Effector memory CD4-positive, alpha-beta T cell (primary cell): Measurements from ENCODE around the gene PGAP6.
"Not testable (repeated sequence)": the region's sequence is repeated elsewhere in the genome, so short reads cannot be mapped to it uniquely, and the experiment has no call there.

ENCODE experiments used
- DNase-seq, 3 donors: peaks; one replicate each; pipeline ENCODE4 v3.0.0-alpha.2; 2020
- H3K27ac ChIP-seq: 2 replicates; pipeline ENCODE4 v1.7.0; 2013; ENCODE audit warnings: mild to moderate bottlenecking, low read length, moderate library complexity; ENCODE audit not compliant: insufficient read depth, poor library complexity, severe bottlenecking
- H3K27me3 ChIP-seq: replicated peaks from 2 replicates; pipeline ENCODE4 v1.7.0; 2013; ENCODE audit warnings: mild to moderate bottlenecking, low read length; ENCODE audit not compliant: insufficient read depth, control insufficient read depth, poor library complexity, severe bottlenecking
- H3K36me3 ChIP-seq: 2 replicates; pipeline ENCODE4 v1.7.0; 2013; ENCODE audit warnings: mild to moderate bottlenecking, low read length, moderate library complexity; ENCODE audit not compliant: control insufficient read depth, insufficient read depth
- H3K4me1 ChIP-seq: 2 replicates; pipeline ENCODE4 v1.7.0; 2013; ENCODE audit warnings: low read length, mild to moderate bottlenecking; ENCODE audit not compliant: control insufficient read depth, insufficient read depth, poor library complexity, severe bottlenecking
- H3K4me3 ChIP-seq: 2 replicates; pipeline ENCODE4 v1.7.0; 2013; ENCODE audit warnings: low read length, low read depth, mild to moderate bottlenecking; ENCODE audit not compliant: insufficient read depth, poor library complexity, severe bottlenecking
- H3K9me3 ChIP-seq: 2 replicates; pipeline ENCODE4 v1.7.0; 2013; ENCODE audit warnings: mild to moderate bottlenecking, low read length, moderate library complexity; ENCODE audit not compliant: control insufficient read depth

Gene PGAP6

GRCh38 chr16:350203-350602 lies 31.6 kb downstream of the PGAP6 start:
- H3K9me3 ChIP-seq: no peaks in the 10 kb centered on the region
- H3K27ac ChIP-seq: no peak overlapping the region
- H3K4me1 ChIP-seq: peaks cover 41% of the 10 kb centered on the region
- peaks cover under 1% of the 10 kb centered on the region for H3K36me3 ChIP-seq
- DNase-seq: no peak
- H3K27me3 ChIP-seq: no peaks in the 10 kb centered on the region
- no peak overlapping the region for H3K4me3 ChIP-seq

- no peak for DNase-seq
- peaks cover 31% of the 10 kb centered on the region for H3K4me1 ChIP-seq
Observed at GRCh38 chr16:349211-349610, 32.6 kb downstream of the PGAP6 start.

GRCh38 chr16:348495-348894 lies 33.3 kb downstream of the PGAP6 start:
- H3K27ac ChIP-seq, DNase-seq, H3K4me3 ChIP-seq, H3K9me3 ChIP-seq, H3K27me3 ChIP-seq, H3K36me3 ChIP-seq: not testable (repeated sequence)
- H3K4me1 ChIP-seq: peaks cover 24% of the 10 kb centered on the region

More at GRCh38 chr16:349211-349610, 32.6 kb downstream of the PGAP6 start:
- Histone ChIP-seq H3K27me3 (no peaks in the 10 kb centered on the region), H3K4me3 (no peak overlapping the region), H3K36me3 (peaks cover 9% of the 10 kb centered on the region), H3K27ac (no peak overlapping the region), H3K9me3 (no peaks in the 10 kb centered on the region)

GRCh38 chr16:347203-347602 lies 34.6 kb downstream of the PGAP6 start:
- peaks cover 23% of the 10 kb centered on the region for H3K4me1 ChIP-seq

GRCh38 chr16:346587-346986 lies 35.2 kb downstream of the PGAP6 start:
- Histone ChIP-seq H3K27me3 (no peaks in the 10 kb centered on the region), H3K27ac (no peak overlapping the region), H3K9me3 (no peaks in the 10 kb centered on the region), H3K4me1 (peaks cover 23% of the 10 kb centered on the region), H3K4me3 (no peak overlapping the region), H3K36me3 (peaks cover 15% of the 10 kb centered on the region)
- DNase-seq: no peak

More at GRCh38 chr16:347203-347602, 34.6 kb downstream of the PGAP6 start:
- Histone ChIP-seq H3K4me3 (no peak overlapping the region), H3K27ac (no peak overlapping the region), H3K27me3 (no peaks in the 10 kb centered on the region), H3K36me3 (peaks cover 14% of the 10 kb centered on the region), H3K9me3 (no peaks in the 10 kb centered on the region)
- DNase-seq: no peak

- H3K9me3 ChIP-seq: no peaks in the 10 kb centered on the region
- H3K36me3 ChIP-seq: peaks cover 15% of the 10 kb centered on the region
- no peak overlapping the region for H3K27ac ChIP-seq
- DNase-seq: no peak
- peaks cover 20% of the 10 kb centered on the region for H3K4me1 ChIP-seq
- H3K4me3 ChIP-seq: no peak overlapping the region
- H3K27me3 ChIP-seq: no peaks in the 10 kb centered on the region
Observed at GRCh38 chr16:345772-346171, 36.0 kb downstream of the PGAP6 start.

GRCh38 chr16:342455-343213 lies 39.1 kb downstream of the PGAP6 start:
- H3K27me3 ChIP-seq: no peaks in the 10 kb centered on the region
- H3K4me3 ChIP-seq: no peak overlapping the region
- no peak overlapping the region for H3K27ac ChIP-seq
- H3K4me1 ChIP-seq: peaks cover 27% of the 10 kb centered on the region
- no peak for DNase-seq
- H3K36me3 ChIP-seq: peaks cover 15% of the 10 kb centered on the region
- no peaks in the 10 kb centered on the region for H3K9me3 ChIP-seq

GRCh38 chr16:341974-342336 lies 39.8 kb downstream of the PGAP6 start:
- not testable (repeated sequence) for DNase-seq, H3K27me3 ChIP-seq, H3K4me3 ChIP-seq, H3K9me3 ChIP-seq, H3K27ac ChIP-seq
- Histone ChIP-seq H3K36me3 (peaks cover 15% of the 10 kb centered on the region), H3K4me1 (peaks cover 27% of the 10 kb centered on the region)

GRCh38 chr16:341095-341973 lies 40.4 kb downstream of the PGAP6 start:
- Histone ChIP-seq H3K4me1 (peaks cover 27% of the 10 kb centered on the region), H3K36me3 (peaks cover 15% of the 10 kb centered on the region)
- H3K27ac ChIP-seq, DNase-seq, H3K27me3 ChIP-seq, H3K9me3 ChIP-seq, H3K4me3 ChIP-seq: not testable (repeated sequence)
